HepG2 (cell line): ENCODE measurements around the gene GABRP. TPM values are rescaled to one million over a fixed set of nuclear protein-coding genes. Genes with fewer than 3 reads are reported as not detected.

Experiments used
- ATAC-seq: fragments of 200-7000 bp; cut with Tn5 transposase; 3 replicates; pipeline ENCODE4 v1.9.1; 2020; ENCODE audit warnings: mild to moderate bottlenecking, moderate library complexity
- BruUV-seq: library from RNA; stranded (reverse); fragments of 400-500 nt; replicated peaks from 2 replicates; lab custom pipeline; 2021; lab: Mats Ljungman, UMichigan
- CTCF ChIA-PET: fragments of 300-600 bp; formaldehyde crosslinking; extraction: SDS; loops from one replicate; lab custom pipeline; 2021; ENCODE audit warnings: low total read pairs, inconsistent platforms, low intra/inter-chr PET ratio; lab: Yijun Ruan, JAX
- POLR2A ChIA-PET: fragments of 350-600 bp; sonication (Branson Sonifier 250); formaldehyde crosslinking; loops from one replicate; lab custom pipeline; 2020; ENCODE audit warnings: antibody characterized with exemption, inconsistent platforms; lab: Yijun Ruan, JAX
- DNase-seq: peaks from one replicate; pipeline ENCODE4 v3.0.0-alpha.2; 2015; ENCODE audit warnings: low spot score
- FAIRE-seq: peaks from 3 replicates; lab custom pipeline; 2011; peaks lifted over from hg19 to GRCh38; lab: Jason Lieb, UNC
- H2AFZ ChIP-seq: one replicate; pipeline ENCODE4 v1.6.1; 2011; ENCODE audit warnings: low read length, inconsistent platforms
- H3K27ac ChIP-seq: fragments of 300-600 bp; 3 replicates; pipeline ENCODE4 v1.8.0; 2011; ENCODE audit warnings: mixed run types, mild to moderate bottlenecking, mixed read lengths, low read length, inconsistent platforms; ENCODE audit not compliant: insufficient read depth; ENCODE audit errors: extremely low read length
- H3K27me3 ChIP-seq, 2 experiments: fragments of 200-600 bp in 1 of 2; 2 replicates in 1 of 2; 3 replicates in 1 of 2; pipeline versions ENCODE4 v1.6.0 to v1.8.0; 2011; ENCODE audit warnings: low read length in 2 of 2, mild to moderate bottlenecking in 2 of 2, moderate library complexity in 2 of 2, inconsistent platforms in 1 of 2; ENCODE audit not compliant: insufficient read depth in 2 of 2, control insufficient read depth in 1 of 2
- H3K36me3 ChIP-seq, 2 experiments: fragments of 200-600 bp in 1 of 2; replicated peaks in 1 of 2; 2 replicates in 1 of 2; 3 replicates in 1 of 2; pipeline versions ENCODE4 v1.5.1 to v1.8.0; 2011; ENCODE audit warnings: low read length in 2 of 2, inconsistent platforms in 1 of 2; ENCODE audit not compliant: insufficient read depth in 2 of 2, control insufficient read depth in 1 of 2
- H3K4me1 ChIP-seq: 2 replicates; pipeline ENCODE4 v1.5.1; 2012; ENCODE audit warnings: low read length, inconsistent platforms; ENCODE audit not compliant: insufficient read depth
- H3K4me2 ChIP-seq: 2 replicates; pipeline ENCODE4 v1.6.0; 2011; ENCODE audit warnings: low read depth, low read length, inconsistent platforms
- H3K4me3 ChIP-seq, 3 experiments: fragments of 200-600 bp in 1 of 3; sonication (generic), shearing (Covaris generic) in 1 of 3; replicated peaks in 1 of 3; 2 replicates each; pipeline ENCODE4 v1.5.1; 2011 to 2016; ENCODE audit warnings: low read length in 3 of 3, inconsistent platforms in 2 of 3, low read depth in 2 of 3, mild to moderate bottlenecking in 2 of 3, control low read depth in 1 of 3, mixed read lengths in 1 of 3; ENCODE audit not compliant: insufficient read depth in 1 of 3
- H3K79me2 ChIP-seq: one replicate; pipeline ENCODE4 v1.6.1; 2011; ENCODE audit warnings: low read length, inconsistent platforms; ENCODE audit not compliant: insufficient read depth
- H3K9ac ChIP-seq: 2 replicates; pipeline ENCODE4 v1.6.0; 2011; ENCODE audit warnings: mild to moderate bottlenecking, low read depth, low read length, inconsistent platforms; ENCODE audit not compliant: insufficient read depth
- H3K9me3 ChIP-seq: 2 replicates; pipeline ENCODE4 v1.5.1; 2012; ENCODE audit warnings: mild to moderate bottlenecking, low read length
- H4K20me1 ChIP-seq: 2 replicates; pipeline ENCODE4 v1.6.0; 2011; ENCODE audit warnings: inconsistent platforms, mild to moderate bottlenecking, low read length, moderate library complexity; ENCODE audit not compliant: insufficient read depth
- ARNTL ChIP-seq: sonication (generic); formaldehyde crosslinking; IDR thresholded peaks from 2 replicates; pipeline ENCODE4 v1.4.0; 2020; ENCODE audit warnings: mild to moderate bottlenecking, missing genetic modification reagents
- BHLHE40 ChIP-seq: IDR thresholded peaks from 2 replicates; pipeline ENCODE4 v1.6.1; 2011; ENCODE audit warnings: low read length, improper control_type of control experiment
- FOXO1 ChIP-seq: sonication (generic); formaldehyde crosslinking; IDR thresholded peaks from 2 replicates; pipeline ENCODE4 v1.4.0; 2020; ENCODE audit warnings: missing genetic modification reagents
- GPN1 ChIP-seq: sonication (generic); formaldehyde crosslinking; IDR thresholded peaks from 2 replicates; pipeline ENCODE4 v1.5.1; 2020; ENCODE audit warnings: missing genetic modification reagents, borderline replicate concordance
- HMGA1 ChIP-seq: sonication (generic); formaldehyde crosslinking; conservative IDR thresholded peaks from 2 replicates; pipeline ENCODE4 v1.4.0; 2020; ENCODE audit warnings: missing genetic modification reagents
- HNF4G ChIP-seq, 2 experiments: sonication (generic) in 1 of 2; formaldehyde crosslinking in 1 of 2; IDR thresholded peaks; 2 replicates each; pipeline versions ENCODE4 v1.4.0 to v1.6.1; 2011 to 2020; ENCODE audit warnings: borderline replicate concordance in 2 of 2, low read depth in 2 of 2, mild to moderate bottlenecking in 2 of 2, low read length in 1 of 2, missing genetic modification reagents in 1 of 2, moderate library complexity in 1 of 2
- IKZF5 ChIP-seq: IDR thresholded peaks from 2 replicates; pipeline ENCODE4 v1.6.1; 2018; ENCODE audit warnings: missing genetic modification reagents, mild to moderate bottlenecking, missing compliant biosample characterization
- KLF13 ChIP-seq: sonication (generic); formaldehyde crosslinking; IDR thresholded peaks from 2 replicates; pipeline ENCODE4 v1.4.0; 2020; ENCODE audit warnings: mild to moderate bottlenecking, missing genetic modification reagents
- SKIL ChIP-seq: sonication (generic); formaldehyde crosslinking; IDR thresholded peaks from 2 replicates; pipeline ENCODE4 v1.8.0; 2022; ENCODE audit warnings: missing genetic modification reagents, mild to moderate bottlenecking, moderate library complexity, borderline replicate concordance
- SMAD9 ChIP-seq: sonication (generic); formaldehyde crosslinking; IDR thresholded peaks from 2 replicates; pipeline ENCODE4 v1.5.1; 2020; ENCODE audit warnings: mild to moderate bottlenecking, missing genetic modification reagents
- SOX5 ChIP-seq: IDR thresholded peaks from 2 replicates; pipeline ENCODE4 v1.6.1; 2016; ENCODE audit warnings: borderline replicate concordance
- SP2 ChIP-seq: sonication (generic); formaldehyde crosslinking; IDR thresholded peaks from 2 replicates; pipeline ENCODE4 v1.5.1; 2020; ENCODE audit warnings: mild to moderate bottlenecking, missing genetic modification reagents
- TAF15 ChIP-seq: fragments of 200-400 bp; formaldehyde crosslinking; IDR thresholded peaks from one replicate; pipeline ENCODE4 v1.6.1; 2018; ENCODE audit warnings: mild to moderate bottlenecking, low read depth, low read length; ENCODE audit not compliant: poor library complexity, severe bottlenecking
- ZKSCAN8 ChIP-seq: IDR thresholded peaks from 2 replicates; pipeline ENCODE4 v1.6.1; 2016; ENCODE audit warnings: borderline replicate concordance, missing genetic modification reagents, missing compliant biosample characterization
- ZNF678 ChIP-seq: sonication (generic); formaldehyde crosslinking; IDR thresholded peaks from 2 replicates; pipeline ENCODE4 v1.4.0; 2020; ENCODE audit warnings: mild to moderate bottlenecking, missing genetic modification reagents
- ZNF777 ChIP-seq: sonication (generic); formaldehyde crosslinking; IDR thresholded peaks from 2 replicates; pipeline ENCODE4 v1.4.0; 2020; ENCODE audit warnings: missing genetic modification reagents
- ZNF841 ChIP-seq: sonication (generic); formaldehyde crosslinking; IDR thresholded peaks from 2 replicates; pipeline ENCODE4 v1.8.1; 2023; ENCODE audit warnings: missing genetic modification reagents, borderline replicate concordance
- WGBS: methylation state at CpG from one replicate; pipeline ENCODE4 v1.1.6; 2017; ENCODE audit warnings: low lambda C conversion rate; 5-methylcytosine and 5-hydroxymethylcytosine counted together
- in situ Hi-C: cut with HindIII; loops from 2 replicates; pipeline ENCODE4 v1.10.0; 2017; ENCODE audit warnings: low pct_unique_long_range_greater_than_20kb; ENCODE audit not compliant: extremely low pct_ligation_motif_present
- intact Hi-C: fragments of 100-400 bp; cut with micrococcal nuclease; formaldehyde crosslinking; loops from one replicate; pipeline ENCODE4 v1.10.0; 2022; ENCODE audit not compliant: unreplicated experiment
- polyA plus RNA-seq, 8 experiments: library from polyadenylated mRNA; depleted of rRNA in 3 of 8; stranded (reverse) in 7 of 8; unstranded in 1 of 8; fragments of >200 nt; fragmentation: Illumina TruSeq in 4 of 8; extraction: Trizol in 4 of 8; gene quantifications; 2 replicates each; pipeline versions ENCODE4 v1.2.1 to v1.2.3, GENCODE V29; 2011 to 2016; ENCODE audit warnings: low read depth in 4 of 8, missing spikeins in 1 of 8, mixed read lengths in 1 of 8; ENCODE audit not compliant: insufficient read depth in 1 of 8
- total RNA-seq, 5 experiments: library from RNA; depleted of rRNA; stranded (reverse); fragments of >200 nt; fragmentation: Illumina TruSeq; extraction: Trizol; gene quantifications; 2 replicates each; pipeline ENCODE4 v1.2.3, GENCODE V29; 2016; ENCODE audit warnings: low read depth in 1 of 5
- TF ChIP-seq, protein P1 (sequence below): sonication (generic); formaldehyde crosslinking; IDR thresholded peaks from 2 replicates; pipeline ENCODE4 v1.4.0; 2020; ENCODE audit warnings: mild to moderate bottlenecking, missing genetic modification reagents
- TF ChIP-seq, protein P2 (sequence below): IDR thresholded peaks from 2 replicates; pipeline ENCODE4 v1.6.1; 2012; ENCODE audit warnings: inconsistent platforms

The GABRP gene
- total and polyA plus RNA-seq, 2 of the 13 experiments (the other 11 are each of a cell fraction or from before 2014, with no cell fraction given) = not detected

DNA sequence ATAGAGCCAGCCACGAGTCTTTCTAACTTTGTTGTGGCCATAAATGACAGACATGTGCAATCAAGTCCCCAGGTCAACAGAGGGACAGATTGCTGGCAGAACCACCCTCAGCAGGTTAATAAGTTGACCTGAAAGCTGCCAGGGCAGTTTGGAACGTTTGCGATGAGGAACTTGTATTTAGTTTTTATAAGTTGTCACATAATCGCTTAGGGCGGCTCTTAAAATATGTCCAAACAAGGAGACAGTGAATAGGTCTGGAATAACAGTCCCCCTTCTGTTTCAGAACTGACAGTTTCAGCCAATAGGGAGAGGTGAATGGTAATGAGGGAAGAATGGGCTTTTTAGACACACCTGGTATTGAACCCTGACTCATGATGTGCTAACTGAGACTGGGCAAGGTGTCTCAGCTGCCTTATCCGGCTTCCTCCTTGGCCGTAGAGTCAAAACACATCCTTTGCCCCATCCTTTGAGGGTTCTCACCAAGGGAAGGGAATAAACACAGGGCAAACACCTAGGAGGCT, 33.6 kb upstream of the GABRP start:
- DNase-seq = no peak
- ChIA-PET POLR2A (no interaction called here), CTCF (no interaction called here)
- H3K4me2 ChIP-seq = no peak overlapping the region
- peaks cover 2 to 22% of the 10 kb centered on the region in 2 experiments; a peak in 3 of 5 replicates for H3K27me3 ChIP-seq
- no peaks in the 10 kb centered on the region for H3K9me3 ChIP-seq
- no peaks in the 10 kb centered on the region for H3K36me3 ChIP-seq
- H4K20me1 ChIP-seq = no peaks in the 10 kb centered on the region
- no peak for ATAC-seq
- BruUV-seq = no TSS peak
- no peaks in the 10 kb centered on the region for H3K79me2 ChIP-seq
- WGBS = 13% methylated on average over 7 of the region's 7 CpGs
- no peak overlapping the region for H3K4me3 ChIP-seq
- H3K4me1 ChIP-seq = no peaks in the 10 kb centered on the region
- H3K27ac ChIP-seq = no peak overlapping the region
- H3K9ac ChIP-seq = no peak overlapping the region
- H2AFZ ChIP-seq = no peak overlapping the region
- FAIRE-seq = no peak
- in situ Hi-C loops = loop anchor here (10.0 kb wide), 1 partner anchor 595 kb away; no protein-coding TSS in a partner anchor
- intact Hi-C loops = loop anchor here (10.0 kb wide), 2 partner anchors 115 to 405 kb away; no protein-coding TSS in a partner anchor
- no peak for TF ChIP-seq SMAD9 (CRISPR knock-in tag)
- TF ChIP-seq IKZF5 = no peak
- TF ChIP-seq ZKSCAN8 (CRISPR knock-in tag) = no peak
- TF ChIP-seq GPN1 (CRISPR knock-in tag) = no peak
- TF ChIP-seq TAF15 = no peak
- TF ChIP-seq SOX5 (CRISPR knock-in tag) = no peak
- TF ChIP-seq, protein P1, sequence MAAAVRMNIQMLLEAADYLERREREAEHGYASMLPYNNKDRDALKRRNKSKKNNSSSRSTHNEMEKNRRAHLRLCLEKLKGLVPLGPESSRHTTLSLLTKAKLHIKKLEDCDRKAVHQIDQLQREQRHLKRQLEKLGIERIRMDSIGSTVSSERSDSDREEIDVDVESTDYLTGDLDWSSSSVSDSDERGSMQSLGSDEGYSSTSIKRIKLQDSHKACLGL (CRISPR knock-in tag) = no peak
- no peak for TF ChIP-seq ZNF678 (CRISPR knock-in tag)
- TF ChIP-seq ZNF841 (CRISPR knock-in tag) = no peak
- TF ChIP-seq, protein P2, sequence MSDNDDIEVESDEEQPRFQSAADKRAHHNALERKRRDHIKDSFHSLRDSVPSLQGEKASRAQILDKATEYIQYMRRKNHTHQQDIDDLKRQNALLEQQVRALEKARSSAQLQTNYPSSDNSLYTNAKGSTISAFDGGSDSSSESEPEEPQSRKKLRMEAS = no peak
- TF ChIP-seq FOXO1 = no peak
- no peak for TF ChIP-seq KLF13 (CRISPR knock-in tag)
- TF ChIP-seq SP2 (CRISPR knock-in tag) = no peak
- no peak for TF ChIP-seq SKIL (CRISPR knock-in tag)
- no peak for TF ChIP-seq ZNF777
- no peak for TF ChIP-seq ARNTL (CRISPR knock-in tag)
- no peak for TF ChIP-seq BHLHE40
- no peak for TF ChIP-seq HMGA1 (CRISPR knock-in tag)
- no peak for TF ChIP-seq HNF4G (IDR thresholded peaks at IDR 0.05; ENCODE audit: borderline replicate concordance, low read depth, low read length)
- no peak for TF ChIP-seq HNF4G (CRISPR knock-in tag; IDR thresholded peaks at IDR 0.05; ENCODE audit: borderline replicate concordance, low read depth)
